ENCODE measurements around the gene LAX1. TPM values are rescaled to one million over a fixed set of nuclear protein-coding genes. Genes with fewer than 3 reads are reported as not detected.

Gene LAX1
- total and polyA plus RNA-seq, 12 donors, result 0.23 to 0.68 (median 0.37) TPM; not detected in 4

DNA sequence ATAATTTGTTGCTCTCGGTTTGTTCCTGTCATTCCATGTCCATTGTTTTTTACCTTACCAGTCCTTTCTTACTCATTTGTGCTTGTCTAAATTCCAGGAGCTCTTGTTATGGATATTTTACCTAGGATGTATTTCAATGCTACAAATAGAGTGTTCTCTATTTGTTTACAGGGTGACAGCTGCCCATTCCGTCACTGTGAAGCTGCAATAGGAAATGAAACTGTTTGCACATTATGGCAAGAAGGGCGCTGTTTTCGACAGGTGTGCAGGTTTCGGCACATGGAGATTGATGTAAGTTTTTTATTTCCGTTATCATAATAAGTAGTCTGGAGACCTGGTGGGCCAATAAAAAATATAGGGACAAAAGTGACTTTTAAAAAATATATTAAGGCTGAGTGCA is 53.4 kb downstream of the LAX1 start:
- TF ChIP-seq POLR2A (IDR thresholded peaks at IDR 0.05), result no peak
- TF ChIP-seq, protein P1, sequence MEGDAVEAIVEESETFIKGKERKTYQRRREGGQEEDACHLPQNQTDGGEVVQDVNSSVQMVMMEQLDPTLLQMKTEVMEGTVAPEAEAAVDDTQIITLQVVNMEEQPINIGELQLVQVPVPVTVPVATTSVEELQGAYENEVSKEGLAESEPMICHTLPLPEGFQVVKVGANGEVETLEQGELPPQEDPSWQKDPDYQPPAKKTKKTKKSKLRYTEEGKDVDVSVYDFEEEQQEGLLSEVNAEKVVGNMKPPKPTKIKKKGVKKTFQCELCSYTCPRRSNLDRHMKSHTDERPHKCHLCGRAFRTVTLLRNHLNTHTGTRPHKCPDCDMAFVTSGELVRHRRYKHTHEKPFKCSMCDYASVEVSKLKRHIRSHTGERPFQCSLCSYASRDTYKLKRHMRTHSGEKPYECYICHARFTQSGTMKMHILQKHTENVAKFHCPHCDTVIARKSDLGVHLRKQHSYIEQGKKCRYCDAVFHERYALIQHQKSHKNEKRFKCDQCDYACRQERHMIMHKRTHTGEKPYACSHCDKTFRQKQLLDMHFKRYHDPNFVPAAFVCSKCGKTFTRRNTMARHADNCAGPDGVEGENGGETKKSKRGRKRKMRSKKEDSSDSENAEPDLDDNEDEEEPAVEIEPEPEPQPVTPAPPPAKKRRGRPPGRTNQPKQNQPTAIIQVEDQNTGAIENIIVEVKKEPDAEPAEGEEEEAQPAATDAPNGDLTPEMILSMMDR (IDR thresholded peaks at IDR 0.05), result no peak
- no peak for DNase-seq
- Histone ChIP-seq H3K27ac (no peak overlapping the region), H3K36me3 (replicated peaks in 1 of 2) (peaks cover 0 to 72% of the 10 kb centered on the region in 2 donors), H3K9me3 (replicated peaks in 1 of 3) (no peaks in the 10 kb centered on the region), H3K27me3 (no peaks in the 10 kb centered on the region), H3K4me3 (no peak overlapping the region), H3K4me1 (replicated peaks in 1 of 2) (peaks cover 0 to 8% of the 10 kb centered on the region in 2 donors)
- WGBS, 4 donors, result 91 to 97% (median 94%) methylated on average over 6 of the region's 6 CpGs
- intact Hi-C loops (cut with DNase I), result no loop called here

DNA sequence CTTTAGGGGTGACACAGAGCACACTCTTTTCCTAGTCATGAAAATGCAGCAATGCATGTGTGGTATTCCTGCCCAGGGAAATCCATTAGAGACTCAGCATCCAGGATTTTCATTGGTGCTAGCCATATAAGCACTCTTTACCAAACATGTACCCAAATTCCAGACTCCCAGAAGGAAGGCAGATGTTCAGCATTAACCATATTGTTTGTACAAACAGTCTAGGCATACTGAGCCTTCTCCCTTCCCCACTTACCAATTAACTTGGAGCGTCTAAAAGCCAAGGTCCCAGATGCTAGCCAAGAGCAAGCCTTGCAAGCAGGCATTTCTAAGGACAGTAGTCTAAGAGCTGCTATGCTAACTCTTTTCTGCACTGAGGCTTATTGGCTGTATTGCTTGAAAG is 58.3 kb downstream of the LAX1 start:
- WGBS, 4 donors, result 25 to 65% (median 38%) methylated on average over 1 of the region's 1 CpG
- H3K27me3 ChIP-seq, result no peaks in the 10 kb centered on the region
- no peak for DNase-seq
- H3K9me3 ChIP-seq (replicated peaks in 1 of 3), result no peaks in the 10 kb centered on the region
- H3K4me1 ChIP-seq (replicated peaks in 1 of 2), result peaks cover 0 to 21% of the 10 kb centered on the region in 2 donors
- intact Hi-C loops (cut with DNase I), result no loop called here
- H3K4me3 ChIP-seq, result no peak overlapping the region
- peak overlapping the region in 1 of 5 donors; percentile 6 for H3K27ac ChIP-seq
- peaks cover 0 to 63% of the 10 kb centered on the region in 2 donors for H3K36me3 ChIP-seq (replicated peaks in 1 of 2)
- TF ChIP-seq, protein P1 (IDR thresholded peaks at IDR 0.05), result no peak
- no peak for TF ChIP-seq POLR2A (IDR thresholded peaks at IDR 0.05)

Small RNA genes within 50 kb of the gene (small RNA-seq; reads per million reads assigned to genes)
- gene SNORA77, result 2,189 to 2,698 reads per million in 2 donors
- gene ZC3H11A, result 0.59 to 1.0 reads per million in 2 donors

Other genes starting within 250 kb of the LAX1 start
- 100 to 1,000 TPM in 4 of 9 donors, 10 to 100 TPM in 5; 69.4 to 120 (median 92.5) TPM for gene ATP2B4, start 138.4 kb upstream of the LAX1 start, total RNA-seq
- 100 to 1,000 TPM in 1 of 3 donors, 10 to 100 TPM in 2; 38.5 to 161 (median 42.8) TPM for gene ATP2B4, start 138.4 kb upstream of the LAX1 start, polyA plus RNA-seq
- 10 to 100 TPM; 12.0 to 42.1 (median 35.5) TPM for gene ZBED6, start 30.4 kb downstream of the LAX1 start, total RNA-seq
- 10 to 100 TPM in 1 of 3 donors, 1 to 10 TPM in 1, under 1 TPM in 1; 0.40 to 13.1 (median 2.6) TPM for gene ZBED6, start 30.4 kb downstream of the LAX1 start, polyA plus RNA-seq
- gene ZC3H11A, start 30.4 kb downstream of the LAX1 start, total RNA-seq, result 100 to 1,000 TPM in 2 of 9 donors, 10 to 100 TPM in 7; 55.7 to 108 (median 87.1) TPM
- gene ZC3H11A, start 30.4 kb downstream of the LAX1 start, polyA plus RNA-seq, result 10 to 100 TPM; 45.7 to 76.4 (median 66.1) TPM
- 100 to 1,000 TPM in 2 of 9 donors, 10 to 100 TPM in 7; 30.1 to 141 (median 91.2) TPM for gene SNRPE, start 96.4 kb downstream of the LAX1 start, total RNA-seq
- 100 to 1,000 TPM in 1 of 3 donors, 10 to 100 TPM in 2; 54.5 to 146 (median 72.1) TPM for gene SNRPE, start 96.4 kb downstream of the LAX1 start, polyA plus RNA-seq

All from adrenal gland (tissue), 12 donors.